SK-N-SH treated with all-trans-retinoic acid at 6 μM for 48 hours (cell line): ENCODE results near the gene ESYT2.

Source experiments
- ATAC-seq: fragments of 200-7000 bp; cut with Tn5 transposase; 3 replicates; pipeline ENCODE4 v1.9.1; 2020; ENCODE audit warnings: mild to moderate bottlenecking, moderate library complexity
- BACH2 ChIP-seq: fragments of 250-450 bp; sonication (Bioruptor Pico); IDR thresholded peaks from 2 replicates; pipeline ENCODE4 v1.9.0; 2021; ENCODE audit warnings: mild to moderate bottlenecking, borderline replicate concordance
- CREB5 ChIP-seq: fragments of 250-450 bp; sonication (Bioruptor Pico); IDR thresholded peaks from 2 replicates; pipeline ENCODE4 v1.5.1; 2020; ENCODE audit warnings: low read depth, mild to moderate bottlenecking, moderate library complexity
- CSDC2 ChIP-seq: fragments of 250-450 bp; sonication (Bioruptor Pico); IDR thresholded peaks from 2 replicates; pipeline ENCODE4 v1.5.0; 2020; ENCODE audit warnings: mild to moderate bottlenecking, moderate library complexity
- ESRRG ChIP-seq: fragments of 250-450 bp; sonication (Bioruptor Pico); IDR thresholded peaks from 2 replicates; pipeline ENCODE4 v1.6.1; 2021; ENCODE audit warnings: mild to moderate bottlenecking
- GLIS3 ChIP-seq: fragments of 250-450 bp; sonication (Bioruptor Pico); IDR thresholded peaks from 2 replicates; pipeline ENCODE4 v1.5.0; 2020; ENCODE audit warnings: mild to moderate bottlenecking, moderate library complexity
- ISL1 ChIP-seq: fragments of 250-450 bp; sonication (Bioruptor Pico); IDR thresholded peaks from 2 replicates; pipeline ENCODE4 v2.1.2; 2022; ENCODE audit warnings: mild to moderate bottlenecking, moderate library complexity
- OSR1 ChIP-seq: fragments of 250-450 bp; sonication (Bioruptor Pico); IDR thresholded peaks from 2 replicates; pipeline ENCODE4 v1.8.0; 2022; ENCODE audit warnings: moderate library complexity, mild to moderate bottlenecking, inconsistent platforms
- PATZ1 ChIP-seq: fragments of 250-450 bp; sonication (Bioruptor Pico); IDR thresholded peaks from 2 replicates; pipeline ENCODE4 v1.8.0; 2020; ENCODE audit warnings: mild to moderate bottlenecking, moderate library complexity, borderline replicate concordance
- POU6F1 ChIP-seq: fragments of 250-450 bp; sonication (Bioruptor Pico); IDR thresholded peaks from 2 replicates; pipeline ENCODE4 v1.8.0; 2021; ENCODE audit warnings: low read depth, mild to moderate bottlenecking, moderate library complexity, borderline replicate concordance
- PPARA ChIP-seq: fragments of 250-450 bp; sonication (Bioruptor Pico); IDR thresholded peaks from 2 replicates; pipeline ENCODE4 v1.5.0; 2020; ENCODE audit warnings: mild to moderate bottlenecking, borderline replicate concordance
- RARB ChIP-seq: fragments of 250-450 bp; sonication (Bioruptor Pico); IDR thresholded peaks from 2 replicates; pipeline ENCODE4 v1.8.0; 2021; ENCODE audit warnings: mild to moderate bottlenecking, moderate library complexity
- TCF4 ChIP-seq: fragments of 250-450 bp; sonication (Bioruptor Pico); IDR thresholded peaks from 2 replicates; pipeline ENCODE4 v1.8.0; 2021; ENCODE audit warnings: mild to moderate bottlenecking, moderate library complexity, borderline replicate concordance
- TOX ChIP-seq: fragments of 250-450 bp; sonication (Bioruptor Pico); IDR thresholded peaks from 2 replicates; pipeline ENCODE4 v1.8.0; 2021; ENCODE audit warnings: mild to moderate bottlenecking, moderate library complexity, borderline replicate concordance
- TSHZ2 ChIP-seq: fragments of 250-450 bp; sonication (Bioruptor Pico); IDR thresholded peaks from 2 replicates; pipeline ENCODE4 v1.5.0; 2020; ENCODE audit warnings: mild to moderate bottlenecking, moderate library complexity
- ZC3H10 ChIP-seq: fragments of 250-450 bp; sonication (Bioruptor Pico); IDR thresholded peaks from 2 replicates; pipeline ENCODE4 v1.5.1; 2021; ENCODE audit warnings: mild to moderate bottlenecking, moderate library complexity
- ZFP3 ChIP-seq: fragments of 250-450 bp; sonication (Bioruptor Pico); IDR thresholded peaks from 2 replicates; pipeline ENCODE4 v1.5.0; 2020; ENCODE audit warnings: mild to moderate bottlenecking, moderate library complexity
- ZFP30 ChIP-seq: fragments of 450-650 bp; formaldehyde crosslinking; IDR thresholded peaks from 2 replicates; pipeline ENCODE4 v1.5.0; 2022; ENCODE audit warnings: mild to moderate bottlenecking, moderate library complexity
- ZNF565 ChIP-seq: fragments of 450-650 bp; formaldehyde crosslinking; conservative IDR thresholded peaks from 2 replicates; pipeline ENCODE4 v1.5.0; 2020; ENCODE audit warnings: low read depth, mild to moderate bottlenecking, moderate library complexity
- ZNF70 ChIP-seq: fragments of 450-650 bp; formaldehyde crosslinking; IDR thresholded peaks from 2 replicates; pipeline ENCODE4 v1.5.0; 2020; ENCODE audit warnings: mild to moderate bottlenecking, moderate library complexity
- ZNF8 ChIP-seq: fragments of 450-650 bp; formaldehyde crosslinking; IDR thresholded peaks from 2 replicates; pipeline ENCODE4 v1.5.0; 2020; ENCODE audit warnings: mild to moderate bottlenecking, moderate library complexity

Gene ESYT2

GRCh38 chr7:158747408-158747807 lies 81.9 kb downstream of the ESYT2 start:
- ATAC-seq, result no peak
- TF ChIP-seq ZNF70 (CRISPR knock-in tag) (no peak), ZC3H10 (CRISPR knock-in tag) (no peak), ESRRG (CRISPR knock-in tag) (no peak), CSDC2 (CRISPR knock-in tag) (no peak)

- TF ChIP-seq PATZ1 (CRISPR knock-in tag), result no peak
- TF ChIP-seq ZC3H10 (CRISPR knock-in tag), result no peak
- no peak for TF ChIP-seq ZFP3
- no peak for TF ChIP-seq GLIS3 (CRISPR knock-in tag)
- no peak for TF ChIP-seq ZFP30 (CRISPR knock-in tag)
- no peak for TF ChIP-seq TOX (CRISPR knock-in tag)
- no peak for TF ChIP-seq CREB5
- TF ChIP-seq TSHZ2 (CRISPR knock-in tag), result no peak
- no peak for TF ChIP-seq ZNF8 (CRISPR knock-in tag)
- no peak for TF ChIP-seq OSR1 (CRISPR knock-in tag)
- no peak for TF ChIP-seq TCF4 (CRISPR knock-in tag)
- no peak for TF ChIP-seq ISL1 (CRISPR knock-in tag)
- TF ChIP-seq POU6F1 (CRISPR knock-in tag), result no peak
- no peak for TF ChIP-seq BACH2 (CRISPR knock-in tag)
- no peak for TF ChIP-seq CSDC2 (CRISPR knock-in tag)
- no peak for TF ChIP-seq PPARA (CRISPR knock-in tag)
- TF ChIP-seq, all 23 proteins: peak for 0
- ATAC-seq, result no peak
Measured at GRCh38 chr7:158746957-158747356, 82.4 kb downstream of the ESYT2 start.

GRCh38 chr7:158745057-158745715 lies 84.1 kb downstream of the ESYT2 start:
- ATAC-seq, result no peak
- TF ChIP-seq ISL1 (CRISPR knock-in tag) (no peak), GLIS3 (CRISPR knock-in tag) (no peak), TCF4 (CRISPR knock-in tag) (no peak), ZNF565 (CRISPR knock-in tag) (no peak), RARB (CRISPR knock-in tag) (no peak), BACH2 (CRISPR knock-in tag) (no peak), TOX (CRISPR knock-in tag) (no peak)

- ATAC-seq, result no peak
- no peak for TF ChIP-seq ZFP30 (CRISPR knock-in tag)
- no peak for TF ChIP-seq POU6F1 (CRISPR knock-in tag)
- TF ChIP-seq ZFP3, result no peak
- no peak for TF ChIP-seq PATZ1 (CRISPR knock-in tag)
Measured at GRCh38 chr7:158744070-158744469, 85.2 kb downstream of the ESYT2 start.
